GM18909 (cell line): ENCODE measurements around the gene UAP1L1.
A peak's percentile ranks its signal among the peaks of the same experiment; 100 is the strongest.

ENCODE experiments used
- ATAC-seq: cut with Tn5 transposase; IDR thresholded peaks from one replicate; pipeline ENCODE4 v1.9.1; 2021; ENCODE audit warnings: mild to moderate bottlenecking; ENCODE audit not compliant: unreplicated experiment, poor library complexity

UAP1L1 gene

DNA sequence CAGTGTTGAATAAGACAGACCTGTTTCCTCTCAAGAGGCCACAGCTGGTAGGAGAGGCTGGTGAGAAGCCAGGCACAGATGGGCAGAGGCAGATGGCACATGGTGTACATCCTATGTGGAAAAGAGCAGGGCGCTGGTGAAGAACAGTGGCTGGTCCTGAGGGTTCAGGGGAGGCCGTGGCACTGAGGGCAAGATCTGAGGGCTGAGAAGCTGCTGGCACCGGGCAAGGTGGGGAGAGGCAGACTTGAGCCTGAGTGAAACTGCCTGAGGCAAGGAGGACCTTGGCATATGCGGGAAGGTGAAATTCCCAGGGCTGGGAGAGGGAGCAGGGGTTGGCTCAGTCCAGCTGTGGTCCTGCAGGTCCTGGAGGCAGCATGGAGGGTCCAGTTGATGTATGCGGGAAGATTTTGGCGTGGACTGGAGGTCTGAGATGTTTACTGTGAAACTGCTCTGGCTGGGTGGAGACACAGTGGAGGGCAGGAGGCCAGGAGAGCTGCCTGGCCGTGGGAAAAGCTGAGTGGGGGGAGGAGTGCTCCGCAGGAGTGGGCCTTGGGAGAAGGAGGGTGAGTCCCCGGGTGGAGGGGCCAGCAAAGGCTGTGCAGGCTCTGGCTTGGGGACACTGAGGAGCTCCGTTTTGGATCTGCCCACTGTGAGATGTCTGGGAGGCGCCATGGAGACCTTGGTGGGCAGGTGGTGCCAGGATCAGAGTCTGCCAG lies 12.1 kb downstream of the UAP1L1 start:
- no peak for ATAC-seq

DNA sequence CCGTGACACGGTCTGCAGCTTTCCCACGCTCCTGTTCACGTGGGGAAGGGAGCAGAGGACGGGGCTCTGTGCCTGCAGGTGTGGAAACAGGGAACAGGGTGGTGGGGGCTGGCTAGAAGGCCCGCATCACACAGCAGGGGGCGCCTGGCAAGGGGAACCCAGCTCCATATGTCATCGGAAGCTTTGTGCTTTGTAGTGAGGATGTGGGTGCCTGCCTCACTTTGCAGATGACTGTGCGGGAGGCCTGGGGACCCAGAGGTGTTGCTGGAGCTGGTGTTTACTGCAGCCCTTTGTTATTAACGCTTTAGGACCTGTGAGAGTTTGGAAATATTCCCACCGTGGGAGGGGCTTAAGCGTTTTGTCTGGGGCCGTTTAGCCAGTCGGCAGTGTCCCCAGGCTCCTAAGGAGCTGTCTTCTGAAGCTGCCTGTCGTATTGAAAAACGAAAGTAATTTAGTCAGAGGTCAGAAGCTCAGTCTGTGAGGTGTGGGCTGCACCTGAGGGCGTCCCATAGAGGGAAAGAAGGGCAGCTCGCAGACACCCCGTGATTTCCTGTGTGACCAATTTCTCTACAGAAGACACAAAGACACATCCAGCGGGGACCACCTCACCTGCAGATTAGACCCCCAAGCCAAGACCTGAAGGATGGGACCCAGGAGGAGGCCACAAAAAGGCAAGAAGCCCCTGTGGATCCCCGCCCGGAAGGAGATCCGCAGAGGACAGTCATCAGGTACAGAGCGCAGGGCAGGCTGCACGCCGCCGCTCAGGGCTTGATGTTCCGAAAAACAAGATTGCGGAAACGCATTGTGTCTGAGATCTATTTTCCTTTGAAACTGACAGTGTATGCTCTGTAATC lies 18.6 kb downstream of the UAP1L1 start:
- ATAC-seq, result peak; percentile 79

DNA sequence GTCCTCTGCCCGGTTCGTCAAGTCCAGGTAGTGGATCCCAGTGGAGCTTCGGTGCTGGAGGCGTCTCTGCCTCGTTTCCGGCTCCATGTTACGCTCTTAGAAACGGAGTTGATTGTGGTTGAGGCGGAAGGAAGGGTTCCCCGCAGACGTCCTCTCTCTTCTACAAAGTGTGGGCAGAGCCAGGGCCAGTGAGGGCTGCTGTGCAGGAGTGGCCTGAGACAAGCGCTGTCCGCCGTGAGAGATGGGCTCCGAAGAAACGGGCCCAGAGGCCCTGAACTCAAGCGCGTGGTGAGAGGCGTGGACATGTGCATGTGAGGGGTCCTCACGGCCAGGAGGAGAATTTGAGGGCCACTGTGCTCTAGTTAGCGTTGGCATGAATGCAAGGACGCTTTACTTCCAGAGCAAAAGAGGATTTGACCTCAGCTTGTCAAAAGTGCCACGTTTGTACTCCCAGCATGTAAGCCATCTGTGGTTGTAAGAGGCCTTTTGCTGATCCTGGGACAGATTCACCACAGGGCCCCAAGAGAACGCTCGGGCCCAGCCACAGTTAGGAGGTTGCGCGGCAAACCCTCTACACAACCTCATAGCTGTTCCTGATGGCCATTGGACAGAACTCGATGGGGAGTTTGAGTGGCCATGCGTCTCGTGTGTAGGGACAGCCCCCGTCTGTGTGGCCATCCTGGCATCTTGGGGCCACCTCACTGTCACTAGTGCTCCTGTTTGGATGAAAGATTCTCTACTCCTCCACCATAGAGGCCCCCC lies 19.6 kb downstream of the UAP1L1 start:
- no peak for ATAC-seq

DNA sequence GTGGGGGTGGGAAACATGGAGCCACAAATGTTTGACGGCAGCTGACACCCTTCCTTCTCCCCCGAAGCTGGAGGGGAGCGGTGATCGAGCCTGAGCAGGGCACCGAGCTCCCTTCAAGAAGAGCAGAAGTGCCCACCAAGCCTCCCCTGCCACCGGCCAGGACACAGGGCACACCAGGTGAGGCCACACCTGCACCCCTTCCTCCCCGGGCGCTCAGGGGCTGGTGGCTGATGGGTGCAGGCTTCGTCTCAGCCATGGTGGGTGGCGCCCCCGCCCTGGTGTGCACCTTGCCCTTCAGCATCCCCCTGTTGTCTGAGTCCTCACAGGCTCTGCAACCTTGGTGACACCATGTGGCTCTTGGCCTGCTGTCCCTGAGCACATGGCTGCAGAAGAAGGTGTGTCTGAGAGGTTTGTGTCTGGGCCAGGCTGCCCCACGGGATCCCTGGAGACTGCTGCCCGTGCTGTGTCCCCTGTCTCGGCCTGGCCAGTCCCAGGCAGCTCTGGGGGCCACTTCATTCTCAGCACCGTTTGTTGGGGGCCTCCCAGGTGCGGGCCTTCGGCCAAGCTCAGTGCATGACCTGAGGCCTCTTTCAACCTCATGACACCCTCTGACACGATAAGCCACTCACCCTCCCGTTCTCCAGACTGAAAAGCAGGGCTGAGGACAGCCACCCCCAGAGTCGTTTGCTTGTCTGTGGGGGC lies 20.6 kb downstream of the UAP1L1 start:
- ATAC-seq, result no peak

DNA sequence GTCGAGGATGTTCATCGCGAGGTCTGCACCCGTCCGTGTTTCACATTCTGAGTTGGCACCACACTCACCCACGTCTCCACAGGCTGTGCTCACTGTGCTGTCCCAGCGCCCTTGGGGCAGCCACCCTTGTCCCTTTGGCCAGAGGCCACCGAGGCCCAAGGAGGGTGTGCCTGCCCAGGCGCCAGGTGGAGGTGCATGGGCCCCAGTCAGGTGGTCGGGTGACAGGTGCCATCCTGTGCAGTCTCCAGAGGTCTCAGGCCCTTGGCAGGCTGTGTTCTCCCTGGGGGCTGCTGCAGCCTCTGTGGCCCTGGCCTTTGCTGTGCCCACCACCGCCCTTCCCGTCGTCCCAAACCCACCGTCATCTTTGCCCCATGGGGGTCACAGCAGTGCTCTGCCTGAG lies 21.9 kb downstream of the UAP1L1 start:
- no peak for ATAC-seq

DNA sequence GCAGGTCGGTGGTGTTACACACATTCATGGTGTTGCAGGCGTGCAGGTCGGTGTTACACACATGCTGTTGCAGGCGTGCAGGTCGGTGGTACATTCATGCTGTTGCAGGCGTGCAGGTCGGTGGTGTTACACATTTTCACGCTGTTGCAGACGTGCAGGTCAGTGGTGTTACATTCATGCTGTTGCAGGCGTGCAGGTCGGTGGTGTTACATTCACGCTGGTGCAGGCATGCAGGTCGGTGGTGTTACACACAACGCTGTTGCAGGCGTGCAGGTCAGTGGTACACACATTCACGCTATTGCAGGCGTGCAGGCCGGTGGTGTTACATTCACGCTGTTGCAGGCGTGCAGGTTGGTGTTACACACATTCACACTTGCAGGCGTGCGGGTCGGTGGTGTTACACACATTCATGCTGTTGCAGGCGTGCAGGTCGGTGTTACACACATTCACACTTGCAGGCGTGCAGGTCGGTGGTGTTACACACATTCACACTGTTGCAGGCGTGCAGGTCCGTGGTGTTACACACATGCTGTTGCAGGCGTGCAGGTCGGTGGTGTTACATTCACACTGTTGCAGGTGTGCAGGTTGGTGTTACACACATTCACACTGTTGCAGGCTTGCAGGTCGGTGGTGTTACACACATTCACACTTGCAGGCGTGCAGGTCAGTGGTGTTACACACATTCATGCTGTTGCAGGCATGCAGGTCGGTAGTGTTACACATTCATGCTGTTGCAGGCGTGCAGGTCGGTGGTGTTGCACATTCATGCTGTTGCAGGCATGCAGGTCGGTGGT lies 26.1 kb downstream of the UAP1L1 start:
- ATAC-seq, result no peak

DNA sequence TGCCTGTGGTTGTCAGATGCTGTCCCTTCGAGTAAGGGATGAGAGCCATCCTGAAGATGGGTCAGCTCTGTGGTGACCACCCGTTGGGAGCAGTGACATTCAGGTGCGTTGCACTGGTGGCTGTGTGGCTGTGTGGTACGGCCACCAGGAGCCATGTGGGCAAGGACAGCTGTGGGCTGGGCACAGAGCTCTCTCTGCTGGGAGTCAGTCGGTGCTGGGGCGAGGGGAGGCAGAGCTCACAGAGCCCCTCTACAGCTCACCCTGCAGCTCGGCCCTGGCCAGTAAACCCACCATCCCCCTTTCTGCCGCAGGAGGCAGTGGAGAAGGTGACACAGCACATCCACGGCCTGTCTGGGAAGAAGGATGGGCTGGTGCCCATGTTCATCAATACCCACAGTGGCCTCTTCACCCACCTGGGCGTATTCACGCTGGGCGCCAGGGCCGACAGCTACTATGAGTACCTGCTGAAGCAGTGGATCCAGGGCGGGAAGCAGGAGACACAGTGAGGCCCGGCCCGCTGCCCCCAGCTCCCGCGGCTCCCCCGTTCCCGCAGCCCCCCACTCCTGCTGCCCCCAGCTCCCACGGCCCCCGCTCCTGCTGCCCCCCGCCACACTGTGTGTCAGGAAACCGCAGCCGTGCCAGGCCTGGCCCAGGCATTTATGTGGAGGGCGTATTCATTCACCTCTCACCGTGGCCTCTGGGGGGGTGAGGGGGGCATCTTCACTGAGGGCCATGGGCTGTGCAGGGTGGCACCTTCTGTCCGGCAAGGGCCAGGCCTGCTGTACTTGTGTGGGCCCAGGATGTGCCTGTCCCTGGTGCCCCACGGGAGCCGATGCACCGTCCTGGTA lies 28.7 kb downstream of the UAP1L1 start:
- ATAC-seq, result no peak

DNA sequence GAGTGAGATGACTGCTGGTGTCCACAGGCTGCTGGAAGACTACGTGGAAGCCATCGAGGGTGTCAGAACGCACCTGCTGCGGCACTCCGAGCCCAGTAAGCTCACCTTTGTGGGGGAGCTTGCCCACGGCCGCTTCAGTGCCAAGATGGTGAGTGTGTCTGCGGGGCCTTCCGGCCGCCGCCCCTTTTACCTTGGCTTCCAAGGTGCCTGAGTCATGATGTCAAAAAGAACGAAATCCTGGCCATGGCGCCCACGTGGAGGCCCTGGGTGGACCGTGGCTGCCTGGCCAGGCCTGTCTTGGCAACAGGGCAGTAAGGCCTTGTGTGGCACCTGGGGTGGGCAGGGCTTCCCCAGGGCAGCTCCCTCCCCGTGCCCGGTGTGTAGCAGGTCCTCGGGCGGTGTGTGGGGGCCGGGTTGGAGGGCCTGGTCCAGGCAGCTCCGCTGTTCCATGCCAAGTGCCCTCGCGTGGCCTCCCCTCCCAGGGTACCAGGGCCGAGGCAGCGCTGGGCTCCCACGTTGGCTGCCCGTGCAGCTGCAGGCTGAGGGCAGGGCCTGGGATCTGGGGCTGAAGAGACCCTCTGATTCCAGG lies 29.4 kb downstream of the UAP1L1 start:
- ATAC-seq, result no peak

DNA sequence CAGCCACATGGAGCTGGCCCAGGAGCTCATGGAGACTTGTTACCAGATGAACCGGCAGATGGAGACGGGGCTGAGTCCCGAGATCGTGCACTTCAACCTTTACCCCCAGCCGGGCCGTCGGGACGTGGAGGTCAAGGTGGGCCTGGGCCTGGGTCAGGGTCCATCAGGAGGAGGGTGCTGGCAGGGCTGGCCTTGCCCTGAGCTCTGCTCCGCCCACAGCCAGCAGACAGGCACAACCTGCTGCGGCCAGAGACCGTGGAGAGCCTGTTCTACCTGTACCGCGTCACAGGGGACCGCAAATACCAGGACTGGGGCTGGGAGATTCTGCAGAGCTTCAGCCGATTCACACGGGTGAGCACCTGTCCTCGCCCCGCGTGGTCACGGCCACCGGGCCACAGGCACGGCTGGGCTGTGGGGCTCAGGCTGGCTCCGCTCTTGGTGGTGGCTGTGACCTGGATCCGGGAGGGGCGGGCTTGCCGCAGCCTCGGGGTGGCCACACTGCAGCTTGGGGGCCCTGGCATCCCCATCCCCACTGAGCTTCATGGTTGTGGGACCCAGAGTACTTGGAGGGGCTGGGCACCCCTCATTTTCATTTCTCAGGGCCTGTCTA lies 30.1 kb downstream of the UAP1L1 start:
- no peak for ATAC-seq

DNA sequence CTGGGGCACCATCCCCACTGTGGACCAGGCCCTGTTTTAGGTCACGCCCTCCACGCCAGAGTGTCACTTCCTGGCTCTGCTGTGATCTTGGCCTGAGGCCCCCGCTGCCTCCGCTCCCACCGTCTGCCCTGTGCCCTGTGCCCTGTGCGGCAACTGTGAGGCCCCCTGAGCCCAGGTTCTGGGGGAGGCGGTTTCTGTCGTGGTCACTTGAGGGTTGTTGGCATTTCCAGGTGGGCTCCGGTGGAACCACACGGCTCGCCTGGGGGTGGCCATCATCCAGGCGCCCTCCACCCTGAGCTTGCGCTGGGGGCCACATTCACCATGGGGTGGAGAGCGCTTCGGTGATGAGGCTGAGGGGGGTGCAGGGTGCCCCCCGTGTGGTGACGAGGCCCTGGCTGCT lies 30.7 kb downstream of the UAP1L1 start:
- ATAC-seq, result no peak

DNA sequence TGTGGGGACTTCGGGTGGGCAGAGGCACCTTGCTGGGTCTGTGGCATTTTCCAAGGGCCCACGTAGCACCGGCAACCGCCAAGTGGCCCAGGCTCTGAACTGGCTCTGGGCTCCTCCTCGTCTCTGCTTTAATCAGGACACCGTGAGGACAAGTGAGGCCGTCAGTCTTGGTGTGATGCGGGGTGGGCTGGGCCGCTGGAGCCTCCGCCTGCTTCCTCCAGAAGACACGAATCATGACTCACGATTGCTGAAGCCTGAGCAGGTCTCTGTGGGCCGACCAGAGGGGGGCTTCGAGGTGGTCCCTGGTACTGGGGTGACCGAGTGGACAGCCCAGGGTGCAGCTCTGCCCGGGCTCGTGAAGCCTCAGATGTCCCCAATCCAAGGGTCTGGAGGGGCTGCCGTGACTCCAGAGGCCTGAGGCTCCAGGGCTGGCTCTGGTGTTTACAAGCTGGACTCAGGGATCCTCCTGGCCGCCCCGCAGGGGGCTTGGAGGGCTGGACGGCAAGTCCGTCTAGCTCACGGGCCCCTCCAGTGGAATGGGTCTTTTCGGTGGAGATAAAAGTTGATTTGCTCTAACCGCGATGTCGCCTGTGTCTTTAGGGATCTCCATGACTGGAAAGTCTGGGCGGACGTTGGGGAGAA lies 31.4 kb downstream of the UAP1L1 start:
- ATAC-seq, result no peak

DNA sequence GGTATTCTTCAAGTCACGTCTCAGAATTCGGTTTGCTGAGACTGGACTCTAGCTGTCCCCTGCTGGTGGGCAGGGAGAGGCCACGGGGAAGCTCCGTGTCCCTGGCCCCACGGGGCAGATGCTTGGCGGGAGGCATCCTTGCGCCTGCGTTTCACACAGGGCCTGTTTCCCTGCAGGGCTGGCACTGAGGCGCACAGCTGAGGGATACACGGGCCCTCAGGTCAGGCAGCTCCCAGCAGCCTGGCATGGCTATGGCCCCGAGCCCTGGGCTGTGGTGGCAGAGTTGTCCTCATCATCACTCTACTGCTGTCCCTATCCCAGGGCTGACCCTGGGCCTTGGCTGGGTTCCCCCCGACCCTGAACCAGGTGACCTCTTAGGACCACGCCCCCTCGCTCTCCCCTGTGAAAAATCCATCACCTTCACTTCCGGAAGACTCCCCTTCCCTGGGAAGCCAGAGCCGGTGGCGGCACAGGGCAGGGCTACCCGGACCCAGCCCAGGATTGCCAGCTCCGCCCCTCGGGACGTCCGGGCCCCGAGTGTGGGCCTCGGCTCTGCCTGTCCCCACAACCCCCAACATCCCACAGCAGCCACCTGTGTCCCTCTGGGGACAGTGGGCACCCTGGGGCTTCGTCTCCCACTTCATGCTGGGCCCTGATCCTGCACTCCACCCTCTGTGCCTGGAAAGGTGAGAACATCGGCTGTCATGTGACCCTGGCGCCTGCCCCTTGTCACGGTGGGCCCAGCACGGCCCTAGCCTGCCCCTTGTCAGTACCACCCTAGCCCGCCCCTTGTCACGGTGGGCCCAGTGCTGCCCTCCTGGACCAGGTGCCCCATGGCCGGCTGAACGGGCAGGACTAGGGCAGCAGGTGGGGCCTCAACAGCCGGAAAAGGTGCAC lies 32.2 kb downstream of the UAP1L1 start:
- ATAC-seq, result no peak

DNA sequence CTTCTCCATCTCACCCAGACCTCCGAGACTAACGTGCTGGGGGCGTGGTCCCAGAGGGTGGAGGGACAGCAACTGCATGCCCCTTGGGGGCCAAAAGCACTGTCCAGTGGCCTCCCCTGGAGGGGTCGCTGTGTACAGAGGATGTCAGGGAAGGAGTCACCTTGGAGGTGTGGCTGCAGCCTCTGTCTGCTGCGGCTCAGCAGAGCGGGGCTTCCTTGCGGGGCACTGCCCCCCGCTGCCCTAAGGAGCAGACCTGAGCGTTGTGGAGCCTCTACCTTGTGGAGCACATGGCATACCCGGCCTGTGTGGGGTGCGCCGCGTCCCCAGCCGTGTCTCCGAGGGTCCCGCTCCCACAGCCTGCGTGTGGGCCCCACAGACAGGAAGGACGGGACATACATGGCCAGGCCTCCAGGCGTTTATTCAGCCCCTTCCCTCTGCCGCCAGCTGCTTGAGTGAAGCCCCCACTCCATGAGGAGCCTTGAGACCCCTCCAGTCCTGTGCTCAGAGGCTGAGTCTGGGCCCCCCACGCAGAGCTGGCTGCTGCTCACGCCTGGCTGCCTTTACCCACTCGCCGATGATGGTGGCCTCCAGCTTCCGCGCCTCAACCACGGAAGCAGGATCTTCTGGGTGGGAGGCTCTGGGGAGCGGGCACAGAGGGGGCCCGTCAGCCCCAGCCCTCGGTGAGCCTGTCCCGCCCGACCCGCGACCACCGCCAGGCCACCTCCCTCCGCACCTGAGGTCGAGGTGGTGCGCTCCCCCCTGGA lies 33.0 kb downstream of the UAP1L1 start:
- no peak for ATAC-seq

DNA sequence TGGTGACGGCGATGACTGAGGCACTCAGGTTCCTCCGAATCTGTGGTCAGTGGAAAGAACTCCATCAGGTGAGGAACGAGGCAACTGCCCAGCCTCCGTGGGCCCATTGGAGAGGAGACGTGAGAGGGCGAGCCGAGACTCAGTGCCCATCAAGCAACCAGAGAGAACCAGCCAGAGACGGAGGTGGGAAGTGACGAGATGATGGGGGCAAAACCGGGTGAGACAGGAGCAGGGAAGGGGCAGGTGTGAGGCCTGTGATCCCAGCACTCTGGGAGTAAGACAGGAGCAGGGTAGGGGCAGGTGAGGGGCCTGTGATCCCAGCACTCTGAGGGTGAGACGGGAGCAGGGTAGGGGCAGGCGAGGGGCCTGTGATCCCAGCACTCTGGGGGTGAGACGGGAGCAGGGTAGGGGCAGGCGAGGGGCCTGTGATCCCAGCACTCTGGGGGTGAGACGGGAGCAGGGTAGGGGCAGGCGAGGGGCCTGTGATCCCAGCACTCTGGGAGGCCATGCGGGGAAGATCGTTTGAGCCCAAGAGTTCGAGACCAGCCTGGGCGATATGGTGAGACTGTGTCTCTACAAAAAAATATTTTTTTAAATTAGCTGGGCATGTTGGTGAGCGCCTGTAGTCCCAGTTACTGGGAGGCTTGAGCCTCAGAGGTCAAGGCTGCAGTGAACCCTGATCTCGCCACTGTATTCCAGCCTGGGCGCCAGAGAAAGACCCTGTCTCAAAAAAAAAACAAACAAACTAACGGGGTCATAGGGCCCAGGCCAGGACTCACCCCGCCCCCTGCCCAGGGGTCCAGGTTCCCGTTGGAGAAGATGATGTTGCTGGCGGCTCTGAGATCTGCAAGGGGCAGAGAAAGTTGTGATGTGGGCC lies 33.8 kb downstream of the UAP1L1 start:
- no peak for ATAC-seq
